Right renal cortex interstitium (tissue), 3 donors: ENCODE results near the gene PPM1G. TPM values are rescaled to one million over a fixed set of nuclear protein-coding genes. Genes with fewer than 3 reads are reported as not detected.

Experiments used
- DNase-seq, 3 donors: peaks; one replicate each; pipeline ENCODE4 v3.0.0-alpha.2; 2013; ENCODE audit warnings: low read depth in 3 of 3, low spot score in 2 of 3
- polyA plus RNA-seq, 3 donors: library from polyadenylated mRNA; unstranded; fragments of 120-200 nt; gene quantifications; one replicate each; pipeline ENCODE4 v1.2.1, GENCODE V29; 2013; ENCODE audit not compliant: insufficient read length in 3 of 3

PPM1G gene
- polyA plus RNA-seq, 3 donors: 95.5 to 109 (median 103) TPM

- no peak for DNase-seq
These were observed 11.6 kb upstream of the PPM1G start for GRCh38 chr2:27420996-27421395.

GRCh38 chr2:27416151-27416550 is 6.8 kb upstream of the PPM1G start:
- DNase-seq: no peak

- DNase-seq: no peak
These were observed 3.2 kb upstream of the PPM1G start for GRCh38 chr2:27412419-27413152.

DNA sequence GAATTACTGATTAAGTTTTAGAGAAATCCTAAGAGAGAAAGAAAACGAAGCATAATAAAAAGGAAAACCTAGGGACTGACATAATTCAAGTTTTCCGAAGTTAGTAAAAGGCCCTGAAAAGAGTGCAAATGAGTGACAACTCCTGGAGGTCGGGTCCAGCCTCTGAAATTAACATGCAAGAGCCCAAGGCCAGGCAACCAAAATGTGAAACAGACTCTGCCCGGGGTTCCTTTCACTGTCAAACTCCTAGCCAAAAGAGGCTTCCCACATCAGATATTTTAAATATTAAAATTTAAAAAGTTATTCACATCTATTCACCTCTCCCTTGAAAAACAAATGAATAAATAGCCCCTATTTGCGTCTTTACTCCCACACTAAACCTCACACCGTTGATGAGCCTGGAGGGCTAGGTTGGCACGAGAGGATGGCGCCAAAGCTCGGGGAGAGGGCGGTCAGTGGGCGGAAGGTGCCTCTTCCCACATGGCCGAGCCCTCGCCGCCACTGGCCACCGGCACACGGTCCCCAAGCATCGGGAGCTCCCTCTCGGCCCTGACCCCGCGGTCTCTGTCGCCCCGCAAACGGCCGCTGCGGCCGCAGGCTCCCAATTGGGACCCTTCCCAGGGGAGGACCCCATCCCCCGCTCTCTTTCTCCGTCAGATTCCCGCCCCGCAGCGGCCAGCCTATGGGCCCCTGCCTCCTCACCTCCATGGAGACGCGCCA is 630 bp downstream of the PPM1G start:
- no peak for DNase-seq

GRCh38 chr2:27407798-27408491 is 1.4 kb downstream of the PPM1G start:
- DNase-seq: peak in 1 of 3 donors; percentile 18

- DNase-seq: no peak
These were observed 8.8 kb downstream of the PPM1G start for GRCh38 chr2:27400348-27401135.

- DNase-seq: no peak
These were observed 10.4 kb downstream of the PPM1G start for GRCh38 chr2:27398962-27399361.

- DNase-seq: no peak
These were observed 16.2 kb downstream of the PPM1G start for GRCh38 chr2:27393225-27393624.

DNA sequence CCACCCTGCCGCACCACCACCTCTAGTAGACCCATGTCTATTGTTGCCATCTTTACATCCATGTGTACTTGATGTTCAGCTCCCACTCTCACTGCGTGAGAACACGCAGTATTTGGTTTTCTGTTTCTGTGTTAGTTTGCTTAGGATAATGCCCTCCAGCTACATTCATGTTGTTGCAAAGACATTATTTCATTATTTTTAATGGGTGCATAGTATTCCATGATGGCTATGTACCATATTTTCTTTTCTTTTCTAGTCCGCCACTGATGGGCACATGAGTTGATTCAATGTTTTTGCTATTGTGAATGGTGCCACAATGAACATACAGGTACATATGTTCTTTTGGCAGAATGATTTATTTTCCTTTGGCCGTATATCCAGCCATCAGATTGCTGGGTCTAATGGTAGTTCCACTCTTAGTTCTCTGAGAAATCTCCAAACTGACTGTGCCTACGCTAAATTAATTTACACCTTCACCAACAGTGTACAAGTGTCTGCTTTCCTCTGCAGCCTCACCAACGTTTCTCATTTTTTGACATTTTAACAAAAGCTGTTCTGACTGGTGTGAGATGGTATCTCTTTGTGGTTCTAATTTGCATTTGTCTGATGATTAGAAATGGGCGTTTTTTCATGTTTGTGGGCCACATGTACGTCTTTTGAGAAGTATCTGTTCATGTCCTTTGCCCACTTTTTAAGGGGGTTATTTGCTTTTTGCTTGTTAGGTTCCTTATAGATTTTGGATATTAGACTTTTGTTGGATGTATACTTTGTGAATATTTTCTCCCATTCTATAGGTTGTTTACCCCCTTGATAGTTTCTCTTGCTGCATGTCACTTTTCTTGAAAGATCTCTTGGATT is 18.3 kb downstream of the PPM1G start:
- no peak for DNase-seq

DNA sequence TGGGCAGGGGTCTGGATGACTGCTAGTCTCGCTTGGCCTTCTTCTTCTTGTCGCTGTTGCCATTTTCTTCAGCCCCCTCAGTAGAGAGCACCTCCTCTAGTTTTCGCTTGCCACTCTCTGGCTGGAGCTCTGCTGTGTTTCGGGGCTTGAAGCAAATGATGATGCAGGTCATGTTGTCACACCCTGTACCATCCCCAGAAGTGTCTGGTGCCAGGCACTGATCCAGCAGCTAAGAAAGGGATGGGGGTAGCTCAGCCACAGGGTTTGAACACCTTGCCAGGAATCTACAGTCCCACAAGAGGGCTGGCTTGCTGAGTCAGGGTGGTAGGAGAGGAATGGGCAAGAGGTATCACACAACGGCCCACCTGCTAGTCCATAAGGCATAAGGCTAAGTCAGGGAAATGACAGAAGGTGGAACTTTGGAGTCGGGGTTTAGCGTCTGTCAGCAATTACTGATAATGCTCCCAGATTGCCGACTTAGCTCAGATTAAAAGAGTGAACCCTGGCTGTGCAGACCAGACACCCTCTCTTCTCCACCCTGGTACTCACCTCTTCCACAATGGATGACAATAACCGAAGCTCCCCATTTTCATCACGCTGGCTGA is 27.7 kb downstream of the PPM1G start:
- DNase-seq: no peak

DNA sequence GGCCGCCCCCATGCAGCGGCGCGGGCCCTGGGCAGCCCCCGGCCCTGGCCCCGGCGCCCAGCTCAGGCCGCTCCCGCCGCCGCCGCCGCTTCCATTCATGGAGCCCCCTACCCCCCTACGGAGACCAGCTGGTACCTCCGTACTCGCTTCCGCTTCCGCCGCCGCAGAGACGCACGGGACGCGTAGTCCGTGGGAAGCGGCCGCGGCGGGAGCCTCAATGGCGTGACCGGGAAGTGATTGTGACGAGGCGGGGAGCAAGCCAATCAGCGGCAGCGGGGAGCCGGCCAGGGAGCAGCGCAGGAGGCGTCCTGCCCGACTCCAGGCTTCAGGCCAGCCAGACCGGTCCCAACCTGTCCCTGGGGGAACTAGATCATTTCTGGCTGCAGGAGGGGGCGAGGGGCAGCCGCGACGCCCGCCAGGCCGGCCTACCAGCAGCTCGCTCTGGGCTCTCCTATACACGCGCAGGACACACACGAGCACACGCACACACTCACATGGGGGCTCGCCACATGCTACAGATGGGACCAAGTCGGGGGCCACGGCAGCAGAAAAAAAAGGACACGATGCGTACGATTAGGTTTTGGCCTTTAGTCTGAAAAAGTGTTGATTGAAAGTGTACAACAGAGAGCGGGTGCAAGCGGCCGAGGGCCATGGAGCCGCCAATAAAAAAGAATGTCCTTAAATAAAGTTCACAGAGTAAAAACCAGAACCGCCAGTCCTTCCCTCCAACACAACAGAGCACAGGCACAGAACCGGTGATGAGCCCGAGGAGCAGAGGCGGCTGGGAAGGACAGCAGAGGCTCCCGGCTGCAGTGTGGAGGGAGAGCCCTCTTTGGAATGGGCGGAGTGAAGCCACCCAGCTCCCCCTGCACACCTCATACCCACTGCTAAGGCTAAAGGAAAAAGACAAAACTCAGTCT is 28.5 kb downstream of the PPM1G start, which contains the start of gene ZNF513:
ZNF513 (minus strand) TSS at position 109 of the 920 bp plus-strand sequence. CDS start 208 bp downstream, outside the sequence.
- DNase-seq: peak; percentile 75 to 91 (median 88)

GRCh38 chr2:27379836-27380625 is 29.4 kb downstream of the PPM1G start:
- DNase-seq: peak in 1 of 3 donors; percentile 32

DNA sequence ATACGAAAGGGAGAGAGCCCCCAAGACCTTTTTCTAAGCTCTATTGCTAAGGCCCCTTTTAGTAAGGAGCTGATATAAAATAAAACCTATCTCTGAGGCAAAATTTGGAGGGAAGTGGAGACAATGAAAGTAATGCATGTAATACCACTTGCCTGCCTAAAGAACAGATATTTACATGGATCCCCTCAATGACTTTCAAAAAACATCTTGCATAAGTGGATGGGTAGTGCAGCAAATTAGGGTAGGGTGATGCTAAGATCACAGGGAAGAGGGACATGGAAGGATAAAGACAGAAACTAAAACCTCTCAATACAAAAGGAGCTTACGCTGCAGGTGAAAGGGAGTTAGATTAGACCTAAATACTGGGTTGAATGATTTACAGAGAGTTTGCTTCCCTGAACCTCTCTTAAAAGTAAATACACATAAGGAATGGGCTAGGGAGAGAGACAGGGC is 30.0 kb downstream of the PPM1G start:
- DNase-seq: no peak

DNA sequence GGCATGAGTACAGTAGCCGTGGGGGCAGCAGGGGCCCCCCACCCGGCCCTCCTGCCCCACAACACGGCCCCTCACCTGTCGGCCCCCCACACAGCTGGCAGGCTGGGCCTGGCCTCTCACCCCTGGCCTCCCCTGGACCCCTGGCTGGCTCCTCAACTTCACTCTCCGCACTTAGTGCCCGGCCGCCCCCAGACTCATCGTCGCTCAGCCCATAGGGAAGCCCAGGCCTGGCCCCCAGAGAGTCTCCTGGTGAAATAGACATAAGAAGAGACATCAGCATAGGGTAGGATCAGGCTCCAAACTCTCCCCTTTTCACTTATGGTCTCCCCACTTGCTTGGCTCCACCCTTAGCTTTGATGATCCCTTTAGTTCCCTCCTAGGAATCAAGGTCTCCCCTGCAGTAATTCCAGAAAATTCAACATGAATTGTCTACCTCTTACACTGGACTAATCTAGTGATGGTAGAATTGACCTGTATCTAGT is 30.5 kb downstream of the PPM1G start:
- no peak for DNase-seq

GRCh38 chr2:27378096-27378808 is 31.1 kb downstream of the PPM1G start:
- DNase-seq: no peak

- DNase-seq: no peak
These were observed 31.7 kb downstream of the PPM1G start for GRCh38 chr2:27377618-27378095.
